ENCODE data around the gene BCAM.

BCAM gene

DNA sequence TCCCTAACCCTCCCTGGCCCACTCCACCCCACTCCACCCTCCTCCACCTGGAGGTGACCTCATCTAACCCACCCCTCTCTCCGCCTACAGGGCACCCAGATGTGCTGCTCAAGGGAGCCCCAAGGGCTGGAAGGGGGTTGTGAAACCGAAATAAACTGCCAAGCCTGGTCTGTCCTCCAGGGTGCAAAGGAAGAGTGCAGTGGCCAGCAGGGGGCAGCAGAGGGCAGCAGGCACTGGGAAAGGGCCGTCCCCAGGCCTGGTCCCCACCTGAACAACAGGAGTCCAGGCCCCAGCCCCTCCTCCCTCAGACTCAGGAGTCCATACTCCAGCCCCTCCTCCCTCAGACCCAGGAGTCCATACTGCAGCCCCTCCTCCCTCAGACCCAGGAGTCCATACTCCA lies 8.4 kb upstream of the BCAM start:
- TF ChIP-seq, protein P1, sequence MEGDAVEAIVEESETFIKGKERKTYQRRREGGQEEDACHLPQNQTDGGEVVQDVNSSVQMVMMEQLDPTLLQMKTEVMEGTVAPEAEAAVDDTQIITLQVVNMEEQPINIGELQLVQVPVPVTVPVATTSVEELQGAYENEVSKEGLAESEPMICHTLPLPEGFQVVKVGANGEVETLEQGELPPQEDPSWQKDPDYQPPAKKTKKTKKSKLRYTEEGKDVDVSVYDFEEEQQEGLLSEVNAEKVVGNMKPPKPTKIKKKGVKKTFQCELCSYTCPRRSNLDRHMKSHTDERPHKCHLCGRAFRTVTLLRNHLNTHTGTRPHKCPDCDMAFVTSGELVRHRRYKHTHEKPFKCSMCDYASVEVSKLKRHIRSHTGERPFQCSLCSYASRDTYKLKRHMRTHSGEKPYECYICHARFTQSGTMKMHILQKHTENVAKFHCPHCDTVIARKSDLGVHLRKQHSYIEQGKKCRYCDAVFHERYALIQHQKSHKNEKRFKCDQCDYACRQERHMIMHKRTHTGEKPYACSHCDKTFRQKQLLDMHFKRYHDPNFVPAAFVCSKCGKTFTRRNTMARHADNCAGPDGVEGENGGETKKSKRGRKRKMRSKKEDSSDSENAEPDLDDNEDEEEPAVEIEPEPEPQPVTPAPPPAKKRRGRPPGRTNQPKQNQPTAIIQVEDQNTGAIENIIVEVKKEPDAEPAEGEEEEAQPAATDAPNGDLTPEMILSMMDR (IDR thresholded peaks at IDR 0.05; ENCODE audit: borderline replicate concordance, control extremely low read depth, extremely low read depth, insufficient read depth, missing control alignments) = peak; percentile 99
- peak; percentile 94 for DNase-seq (ENCODE audit: low spot score)
- in situ Hi-C loops (cut with MboI; ENCODE audit: low sequenced_read_pairs, unreplicated experiment) = no loop called here

DNA sequence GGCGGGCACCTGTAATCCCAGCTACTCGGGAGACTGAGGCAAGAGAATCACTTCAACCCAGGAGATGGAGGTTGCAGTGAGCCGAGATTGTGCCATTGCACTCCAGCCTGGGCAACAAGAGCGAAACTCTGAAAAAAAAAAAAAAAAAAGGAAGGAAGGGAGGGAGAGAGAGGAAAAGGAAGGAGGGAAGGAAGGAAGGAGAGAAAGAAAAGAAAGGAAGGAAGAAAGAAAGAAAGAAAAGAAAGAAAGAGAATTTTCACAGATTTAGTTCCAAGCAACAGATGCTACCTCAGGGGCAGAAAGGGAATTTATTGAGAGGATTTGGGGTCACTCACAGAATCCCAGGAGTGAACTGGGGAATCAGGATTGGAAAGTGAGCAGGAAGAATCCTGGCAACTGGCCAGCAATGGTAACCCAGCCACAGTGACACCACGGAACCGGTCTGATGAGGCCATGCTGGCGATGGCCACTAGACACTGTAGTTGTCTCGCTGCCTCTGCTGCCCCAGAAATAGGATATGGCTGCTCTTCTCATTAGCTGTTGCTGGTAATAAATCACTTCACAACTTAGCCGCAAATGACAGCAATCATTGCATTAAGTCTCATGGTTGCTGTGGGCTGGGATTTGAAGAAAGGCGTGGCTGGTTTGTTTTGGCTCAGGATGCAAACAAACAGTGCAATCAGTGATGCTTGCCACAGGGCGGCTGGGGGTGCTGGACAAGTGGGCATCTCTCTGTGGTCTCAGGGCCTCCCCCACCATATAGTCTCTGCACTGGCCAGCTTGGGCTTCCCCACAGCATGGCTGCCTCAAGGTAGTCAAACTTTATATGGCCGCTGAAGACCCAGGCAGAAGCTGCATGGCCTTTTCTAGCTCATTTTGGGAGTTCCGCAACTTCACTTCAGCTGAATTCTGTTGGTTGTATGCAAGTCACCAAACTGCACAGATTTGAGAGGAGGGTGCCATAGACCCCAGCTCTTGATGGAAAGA lies 5.2 kb upstream of the BCAM start:
- TF ChIP-seq, protein P1 (IDR thresholded peaks at IDR 0.05; ENCODE audit: borderline replicate concordance, control extremely low read depth, extremely low read depth, insufficient read depth, missing control alignments) = no peak
- DNase-seq (ENCODE audit: low spot score) = no peak
- in situ Hi-C loops (cut with MboI; ENCODE audit: low sequenced_read_pairs, unreplicated experiment) = no loop called here

DNA sequence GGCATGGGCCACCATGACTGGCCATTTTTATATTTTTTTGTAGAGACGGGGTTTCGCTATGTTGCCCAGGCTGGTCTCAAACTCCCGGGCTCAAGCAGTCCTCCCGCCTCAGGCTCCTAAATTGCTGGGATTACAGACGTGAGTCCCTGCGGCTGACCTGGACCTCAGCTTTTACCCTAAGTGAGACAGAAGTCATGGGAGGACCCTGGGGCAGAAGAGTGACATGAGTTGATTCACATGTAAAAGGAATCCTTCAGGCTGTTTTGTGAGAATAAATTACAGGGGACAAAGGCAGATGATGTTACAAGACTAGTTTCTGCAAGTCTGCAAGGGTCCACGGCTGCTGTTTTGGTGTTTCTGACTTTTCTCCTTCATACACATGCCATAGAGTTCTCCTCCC lies 2.6 kb upstream of the BCAM start:
- TF ChIP-seq, protein P1 (IDR thresholded peaks at IDR 0.05; ENCODE audit: borderline replicate concordance, control extremely low read depth, extremely low read depth, insufficient read depth, missing control alignments) = no peak
- no peak for DNase-seq (ENCODE audit: low spot score)
- in situ Hi-C loops (cut with MboI; ENCODE audit: low sequenced_read_pairs, unreplicated experiment) = no loop called here

DNA sequence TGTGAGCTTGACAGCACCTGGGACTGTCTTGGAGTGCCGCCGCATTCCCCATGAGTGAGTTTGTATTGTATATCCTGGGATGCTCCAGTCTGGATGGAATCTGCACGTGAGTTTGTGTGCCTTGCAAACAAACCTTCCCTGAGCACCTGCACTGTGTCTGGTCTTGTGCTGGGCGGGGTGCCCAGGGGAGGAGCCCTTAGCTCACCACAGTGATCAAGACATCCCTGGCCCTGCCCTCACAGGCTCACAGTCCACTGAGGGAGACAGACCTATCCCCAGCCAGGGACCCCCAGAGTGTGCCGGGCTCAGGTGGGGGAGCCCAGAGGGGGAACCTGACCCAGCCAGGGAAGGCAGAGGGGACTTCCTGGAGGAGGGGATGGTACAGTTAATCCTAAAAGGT lies 1.7 kb upstream of the BCAM start:
- TF ChIP-seq, protein P1 (IDR thresholded peaks at IDR 0.05; ENCODE audit: borderline replicate concordance, control extremely low read depth, extremely low read depth, insufficient read depth, missing control alignments) = no peak
- DNase-seq (ENCODE audit: low spot score) = no peak
- in situ Hi-C loops (cut with MboI; ENCODE audit: low sequenced_read_pairs, unreplicated experiment) = no loop called here

DNA sequence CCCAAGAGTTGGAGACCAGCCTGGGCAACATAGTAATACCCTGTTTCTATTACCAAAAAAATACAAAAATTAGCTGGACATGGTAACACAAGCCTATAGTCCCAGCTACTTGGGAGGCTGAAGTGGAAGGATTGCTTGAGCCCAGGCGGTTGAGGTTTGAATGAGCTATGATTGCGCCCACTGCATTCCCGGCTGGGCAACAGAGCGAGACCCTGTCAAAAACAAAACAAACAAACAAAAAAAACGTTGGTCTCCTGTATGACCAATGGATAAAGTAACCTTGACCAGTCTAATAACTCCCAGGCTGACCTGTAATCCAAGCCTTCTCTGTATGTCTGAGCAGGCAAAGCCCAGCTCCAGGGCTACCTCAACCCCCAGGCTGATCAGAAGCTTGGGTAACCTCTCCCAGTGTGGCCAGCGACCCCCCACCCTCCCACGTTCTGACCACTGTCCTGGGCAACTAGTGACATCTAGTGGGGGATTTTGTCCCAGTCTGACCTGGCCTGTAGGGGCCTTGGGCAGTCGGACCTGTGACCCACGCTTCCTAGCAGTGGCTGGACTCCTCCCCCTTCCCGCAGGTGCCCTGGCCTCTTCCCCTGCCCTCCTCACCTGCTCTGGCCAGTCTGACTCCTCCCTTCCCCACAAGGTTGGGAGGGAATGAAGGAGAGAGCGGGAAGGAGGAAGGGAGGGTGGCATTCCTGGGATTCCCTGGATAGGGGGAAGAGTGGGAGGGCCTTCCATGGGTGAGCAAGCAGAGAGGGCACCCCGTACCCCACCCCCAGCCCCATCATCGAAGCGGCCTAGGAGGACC lies 1.0 kb upstream of the BCAM start:
- TF ChIP-seq, protein P1 (IDR thresholded peaks at IDR 0.05; ENCODE audit: borderline replicate concordance, control extremely low read depth, extremely low read depth, insufficient read depth, missing control alignments) = peak; percentile 38
- in situ Hi-C loops (cut with MboI; ENCODE audit: low sequenced_read_pairs, unreplicated experiment) = no loop called here
- peak; percentile 70 for DNase-seq (ENCODE audit: low spot score)

DNA sequence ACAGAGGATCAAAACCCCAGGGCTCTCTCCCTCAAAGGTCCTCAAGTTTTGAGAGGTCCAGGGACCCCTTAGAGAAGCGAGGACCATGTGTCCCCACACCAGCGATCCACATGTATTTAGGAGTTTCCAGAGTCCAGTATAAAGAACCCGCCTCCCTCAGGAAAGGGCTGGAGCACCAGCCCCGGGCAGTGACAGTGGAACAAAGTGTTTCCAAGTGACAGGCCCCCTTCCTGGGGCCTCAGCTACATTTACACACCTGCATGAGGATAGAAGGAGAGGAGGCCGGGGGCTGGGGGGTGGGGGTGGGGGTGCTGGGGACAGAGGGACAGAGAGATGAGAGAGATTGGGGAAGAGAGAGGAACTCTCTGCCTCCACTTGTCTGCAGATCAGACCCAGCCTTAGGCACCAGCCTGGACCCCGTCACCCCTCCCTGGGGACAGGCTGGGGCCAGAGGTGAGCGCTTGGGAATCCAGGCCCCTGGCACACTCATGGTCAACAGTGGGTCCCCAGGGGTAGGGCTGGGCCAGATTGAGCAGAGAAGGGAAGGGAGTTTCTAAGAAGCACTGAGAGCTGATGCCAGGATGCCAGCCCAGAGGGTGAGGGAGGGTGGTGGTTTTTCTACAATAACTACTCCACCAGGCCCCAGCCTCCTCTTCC lies 802 bp downstream of the BCAM start:
- no peak for DNase-seq (ENCODE audit: low spot score)
- TF ChIP-seq, protein P1 (IDR thresholded peaks at IDR 0.05; ENCODE audit: borderline replicate concordance, control extremely low read depth, extremely low read depth, insufficient read depth, missing control alignments) = no peak
- in situ Hi-C loops (cut with MboI; ENCODE audit: low sequenced_read_pairs, unreplicated experiment) = no loop called here
